ENCODE results near the gene PIPOX. TPM values are rescaled to one million over a fixed set of nuclear protein-coding genes. Genes with fewer than 3 reads are reported as not detected.

Gene PIPOX
- total and polyA plus RNA-seq, 2 donors (not counting 3 experiments of a cell fraction or from before 2014, with no cell fraction given), result 0.62 to 2.5 TPM

GRCh38 chr17:29051731-29052130 lies 8.8 kb downstream of the PIPOX start:
- Histone ChIP-seq H3K4me2 (ENCODE audit: insufficient read depth, low read length) (no peak overlapping the region), H3K4me1 (ENCODE audit: control insufficient read depth, extremely low read depth, insufficient read depth, low read length) (no peaks in the 10 kb centered on the region), H3K27me3 (ENCODE audit: control insufficient read depth in 2 of 2, insufficient read depth in 2 of 2, low read length in 2 of 2) (peaks cover 13 to 16% of the 10 kb centered on the region in 2 experiments), H3K9me3 (replicated peaks; ENCODE audit: control insufficient read depth, insufficient read depth, low read length) (no peaks in the 10 kb centered on the region), H3K27ac (ENCODE audit: insufficient read depth, low read depth, low read length) (no peak overlapping the region), H2AFZ (ENCODE audit: low read depth, low read length) (no peak overlapping the region), H4K20me1 (replicated peaks; ENCODE audit: control insufficient read depth, extremely low read depth, insufficient read depth, low read length) (no peaks in the 10 kb centered on the region), H3K79me2 (ENCODE audit: control insufficient read depth, insufficient read depth, low read length) (no peaks in the 10 kb centered on the region), H3K9me1 (replicated peaks; ENCODE audit: control insufficient read depth, extremely low read depth, insufficient read depth, low read length) (no peaks in the 10 kb centered on the region), H3K36me3 (ENCODE audit: control insufficient read depth in 2 of 2, extremely low read depth in 1 of 2, insufficient read depth in 2 of 2, low read length in 2 of 2) (no peaks in the 10 kb centered on the region), H3K9ac (replicated peaks; ENCODE audit: extremely low read depth, insufficient read depth, low read length) (no peak overlapping the region), H3K4me3 (replicated peaks in 1 of 3; ENCODE audit: insufficient read depth in 1 of 3, low read depth in 1 of 3, low read length in 3 of 3) (no peak overlapping the region)
- dilution Hi-C loops (cut with MboI; ENCODE audit: extremely low pct_ligation_motif_present, low sequenced_read_pairs), result no loop called here
- intact Hi-C loops (cut with micrococcal nuclease), result loop anchor here (5.0 kb wide), 1 partner anchor 84 kb away; no protein-coding TSS in a partner anchor
- CTCF ChIA-PET, result interaction anchor here (1.2 to 1.4 kb wide), 2 partner anchors 65 to 86 kb away, joined by 3 to 5 read pairs; no protein-coding TSS in a partner anchor
- BruUV-seq (replicated peaks), result no TSS peak
- FAIRE-seq (no peak), DNase-seq (ENCODE audit: low read depth, low spot score) (no peak)
- POLR2A ChIA-PET, result no interaction called here
- TF ChIP-seq POLR2A (IDR thresholded peaks at IDR 0.05; ENCODE audit: low read depth, low read length) (no peak), JUN (IDR thresholded peaks at IDR 0.05; ENCODE audit: borderline replicate concordance, insufficient read depth, insufficient read length, low read depth) (no peak), MYC (IDR thresholded peaks at IDR 0.05; ENCODE audit: low read depth, low read length) (no peak)

DNA sequence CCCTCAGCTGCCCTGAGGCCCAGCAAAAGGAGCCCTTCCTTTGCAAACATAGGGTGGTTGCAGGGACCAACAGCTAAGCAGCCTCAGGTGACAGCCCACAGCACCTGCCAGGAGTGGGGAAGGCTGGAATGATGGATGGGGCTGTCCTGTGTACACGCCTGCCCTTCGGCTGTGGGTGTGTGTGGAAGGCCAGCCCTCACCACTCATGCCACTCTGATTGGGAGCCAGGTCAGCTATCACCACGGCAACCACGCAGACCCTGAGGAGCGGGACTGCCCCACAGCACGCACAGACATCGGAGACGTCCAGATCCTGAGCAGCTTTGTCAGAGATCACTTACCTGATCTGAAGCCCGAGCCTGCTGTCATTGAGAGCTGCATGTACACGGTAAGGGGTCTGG lies 11.9 kb downstream of the PIPOX start:
- H3K9me3 ChIP-seq (replicated peaks; ENCODE audit: control insufficient read depth, insufficient read depth, low read length), result no peaks in the 10 kb centered on the region
- ChIA-PET CTCF (interaction anchor here (1.1 to 1.7 kb wide), 2 partner anchors 62 to 89 kb away, joined by 4 to 5 read pairs; no protein-coding TSS in a partner anchor), POLR2A (no interaction called here)
- dilution Hi-C loops (cut with MboI; ENCODE audit: extremely low pct_ligation_motif_present, low sequenced_read_pairs) (no loop called here), intact Hi-C loops (cut with micrococcal nuclease) (loop anchor here (5.0 kb wide), 1 partner anchor 88 kb away; no protein-coding TSS in a partner anchor)
- DNase-seq (ENCODE audit: low read depth, low spot score) (no peak), FAIRE-seq (no peak)
- H3K36me3 ChIP-seq (ENCODE audit: control insufficient read depth in 2 of 2, extremely low read depth in 1 of 2, insufficient read depth in 2 of 2, low read length in 2 of 2), result no peaks in the 10 kb centered on the region
- H2AFZ ChIP-seq (ENCODE audit: low read depth, low read length), result no peak overlapping the region
- H3K27ac ChIP-seq (ENCODE audit: insufficient read depth, low read depth, low read length), result no peak overlapping the region
- H3K27me3 ChIP-seq (ENCODE audit: control insufficient read depth in 2 of 2, insufficient read depth in 2 of 2, low read length in 2 of 2), result peaks cover 4% of the 10 kb centered on the region in 2 experiments
- no peaks in the 10 kb centered on the region for H3K4me1 ChIP-seq (ENCODE audit: control insufficient read depth, extremely low read depth, insufficient read depth, low read length)
- H3K4me3 ChIP-seq (replicated peaks in 1 of 3; ENCODE audit: insufficient read depth in 1 of 3, low read depth in 1 of 3, low read length in 3 of 3), result no peak overlapping the region
- no peak overlapping the region for H3K4me2 ChIP-seq (ENCODE audit: insufficient read depth, low read length)
- H4K20me1 ChIP-seq (replicated peaks; ENCODE audit: control insufficient read depth, extremely low read depth, insufficient read depth, low read length), result no peaks in the 10 kb centered on the region
- BruUV-seq (replicated peaks), result no TSS peak
- no peak for TF ChIP-seq JUN (IDR thresholded peaks at IDR 0.05; ENCODE audit: borderline replicate concordance, insufficient read depth, insufficient read length, low read depth)
- TF ChIP-seq, protein P1, sequence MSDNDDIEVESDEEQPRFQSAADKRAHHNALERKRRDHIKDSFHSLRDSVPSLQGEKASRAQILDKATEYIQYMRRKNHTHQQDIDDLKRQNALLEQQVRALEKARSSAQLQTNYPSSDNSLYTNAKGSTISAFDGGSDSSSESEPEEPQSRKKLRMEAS (IDR thresholded peaks at IDR 0.05; ENCODE audit: insufficient read depth, insufficient read length), result no peak
- no peak for TF ChIP-seq POLR2AphosphoS5 (IDR thresholded peaks at IDR 0.05; ENCODE audit: insufficient read depth, low read depth, low read length)
- no peak for TF ChIP-seq FOS (IDR thresholded peaks at IDR 0.05; ENCODE audit: borderline replicate concordance, insufficient read depth, low read length)
- TF ChIP-seq MYC (IDR thresholded peaks at IDR 0.05; ENCODE audit: low read depth, low read length), result no peak
- no peak for TF ChIP-seq GATA2 (IDR thresholded peaks at IDR 0.05; ENCODE audit: insufficient read depth, insufficient read length, low read depth, low read length)
- no peak for TF ChIP-seq POLR2A (IDR thresholded peaks at IDR 0.05; ENCODE audit: low read depth, low read length)
- TF ChIP-seq EZH2 (IDR thresholded peaks at IDR 0.05; ENCODE audit: borderline replicate concordance, low read depth, low read length, severe bottlenecking), result no peak
- TF ChIP-seq, protein P2, sequence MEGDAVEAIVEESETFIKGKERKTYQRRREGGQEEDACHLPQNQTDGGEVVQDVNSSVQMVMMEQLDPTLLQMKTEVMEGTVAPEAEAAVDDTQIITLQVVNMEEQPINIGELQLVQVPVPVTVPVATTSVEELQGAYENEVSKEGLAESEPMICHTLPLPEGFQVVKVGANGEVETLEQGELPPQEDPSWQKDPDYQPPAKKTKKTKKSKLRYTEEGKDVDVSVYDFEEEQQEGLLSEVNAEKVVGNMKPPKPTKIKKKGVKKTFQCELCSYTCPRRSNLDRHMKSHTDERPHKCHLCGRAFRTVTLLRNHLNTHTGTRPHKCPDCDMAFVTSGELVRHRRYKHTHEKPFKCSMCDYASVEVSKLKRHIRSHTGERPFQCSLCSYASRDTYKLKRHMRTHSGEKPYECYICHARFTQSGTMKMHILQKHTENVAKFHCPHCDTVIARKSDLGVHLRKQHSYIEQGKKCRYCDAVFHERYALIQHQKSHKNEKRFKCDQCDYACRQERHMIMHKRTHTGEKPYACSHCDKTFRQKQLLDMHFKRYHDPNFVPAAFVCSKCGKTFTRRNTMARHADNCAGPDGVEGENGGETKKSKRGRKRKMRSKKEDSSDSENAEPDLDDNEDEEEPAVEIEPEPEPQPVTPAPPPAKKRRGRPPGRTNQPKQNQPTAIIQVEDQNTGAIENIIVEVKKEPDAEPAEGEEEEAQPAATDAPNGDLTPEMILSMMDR (IDR thresholded peaks at IDR 0.05; ENCODE audit: extremely low read depth in 1 of 2, insufficient read depth in 1 of 2, low read depth in 1 of 2, low read length in 2 of 2), result no peak
- no peaks in the 10 kb centered on the region for H3K79me2 ChIP-seq (ENCODE audit: control insufficient read depth, insufficient read depth, low read length)
- H3K9me1 ChIP-seq (replicated peaks; ENCODE audit: control insufficient read depth, extremely low read depth, insufficient read depth, low read length), result no peaks in the 10 kb centered on the region
- no peak overlapping the region for H3K9ac ChIP-seq (replicated peaks; ENCODE audit: extremely low read depth, insufficient read depth, low read length)
